ENCODE results near the gene SLC26A11.

Gene SLC26A11

GRCh38 chr17:80205811-80206210 lies 14.4 kb upstream of the SLC26A11 start:
- H3K18ac ChIP-seq (ENCODE audit: low read depth in 1 of 2, low read length in 2 of 2): no peak overlapping the region
- H3K4me3 ChIP-seq (ENCODE audit: insufficient read depth in 1 of 2, low read depth in 1 of 2, low read length in 2 of 2): no peak overlapping the region
- H4K8ac ChIP-seq (ENCODE audit: low read length): no peak overlapping the region
- no peak overlapping the region for H4K91ac ChIP-seq (ENCODE audit: low read length)
- no peak for DNase-seq
- H3K79me1 ChIP-seq (replicated peaks; ENCODE audit: low read length, poor library complexity, severe bottlenecking): no peaks in the 10 kb centered on the region
- H3K36me3 ChIP-seq (ENCODE audit: control insufficient read depth in 1 of 2, insufficient read depth in 2 of 2, low read depth in 1 of 2, low read length in 2 of 2): peaks cover 27 to 34% of the 10 kb centered on the region in 2 experiments
- H2BK12ac ChIP-seq (ENCODE audit: low read length in 2 of 2): no peak overlapping the region
- no peak overlapping the region for H3K4me2 ChIP-seq (ENCODE audit: low read length, poor library complexity, severe bottlenecking)
- no peaks in the 10 kb centered on the region for H3K9me3 ChIP-seq (ENCODE audit: control insufficient read depth, low read length)
- WGBS: 94% methylated on average over 13 of the region's 13 CpGs
- no peak overlapping the region for H2AK5ac ChIP-seq (ENCODE audit: low read length, severe bottlenecking)
- no peak overlapping the region for H2BK5ac ChIP-seq (ENCODE audit: low read depth, low read length, poor library complexity, severe bottlenecking)
- H3K14ac ChIP-seq (ENCODE audit: low read length in 2 of 2): no peak overlapping the region
- H2BK120ac ChIP-seq (ENCODE audit: low read depth, low read length): no peak overlapping the region
- no peak overlapping the region for H3K27ac ChIP-seq (ENCODE audit: low read length, poor library complexity, severe bottlenecking)
- H3K4ac ChIP-seq (ENCODE audit: low read depth in 1 of 2, low read length in 2 of 2): no peak overlapping the region
- no peak overlapping the region for H3K23ac ChIP-seq (ENCODE audit: low read length in 2 of 2)
- H2AFZ ChIP-seq (ENCODE audit: low read depth, low read length): no peak overlapping the region
- no peak overlapping the region for H3K9ac ChIP-seq (ENCODE audit: low read length)
- no peak overlapping the region for H2BK15ac ChIP-seq (ENCODE audit: low read depth, poor library complexity, severe bottlenecking)
- H3K27me3 ChIP-seq (ENCODE audit: control insufficient read depth in 1 of 2, insufficient read depth in 1 of 2, low read length in 2 of 2): no peaks in the 10 kb centered on the region
- peaks cover 4% of the 10 kb centered on the region for H3K4me1 ChIP-seq (ENCODE audit: control insufficient read depth, insufficient read depth, low read depth, low read length)

GRCh38 chr17:80208050-80208449 lies 12.2 kb upstream of the SLC26A11 start:
- Histone ChIP-seq H3K36me3 (ENCODE audit: control insufficient read depth in 1 of 2, insufficient read depth in 2 of 2, low read depth in 1 of 2, low read length in 2 of 2) (peaks cover 48 to 55% of the 10 kb centered on the region in 2 experiments), H3K27me3 (ENCODE audit: control insufficient read depth in 1 of 2, insufficient read depth in 1 of 2, low read length in 2 of 2) (no peaks in the 10 kb centered on the region), H3K18ac (ENCODE audit: low read depth in 1 of 2, low read length in 2 of 2) (no peak overlapping the region), H3K27ac (ENCODE audit: low read length, poor library complexity, severe bottlenecking) (no peak overlapping the region), H2BK120ac (ENCODE audit: low read depth, low read length) (no peak overlapping the region), H2BK15ac (ENCODE audit: low read depth, poor library complexity, severe bottlenecking) (no peak overlapping the region), H3K14ac (ENCODE audit: low read length in 2 of 2) (no peak overlapping the region), H4K91ac (ENCODE audit: low read length) (no peak overlapping the region), H2BK12ac (ENCODE audit: low read length in 2 of 2) (no peak overlapping the region), H4K8ac (ENCODE audit: low read length) (no peak overlapping the region), H2BK5ac (ENCODE audit: low read depth, low read length, poor library complexity, severe bottlenecking) (no peak overlapping the region), H3K9me3 (ENCODE audit: control insufficient read depth, low read length) (no peaks in the 10 kb centered on the region), H3K4ac (ENCODE audit: low read depth in 1 of 2, low read length in 2 of 2) (no peak overlapping the region), H3K4me3 (ENCODE audit: insufficient read depth in 1 of 2, low read depth in 1 of 2, low read length in 2 of 2) (no peak overlapping the region), H3K4me2 (ENCODE audit: low read length, poor library complexity, severe bottlenecking) (no peak overlapping the region), H3K4me1 (ENCODE audit: control insufficient read depth, insufficient read depth, low read depth, low read length) (peaks cover 4% of the 10 kb centered on the region), H2AFZ (ENCODE audit: low read depth, low read length) (no peak overlapping the region), H3K79me1 (replicated peaks; ENCODE audit: low read length, poor library complexity, severe bottlenecking) (no peaks in the 10 kb centered on the region), H3K23ac (ENCODE audit: low read length in 2 of 2) (no peak overlapping the region), H3K9ac (ENCODE audit: low read length) (no peak overlapping the region), H2AK5ac (ENCODE audit: low read length, severe bottlenecking) (no peak overlapping the region)
- DNase-seq: no peak
- 95% methylated on average over 16 of the region's 16 CpGs for WGBS

GRCh38 chr17:80209765-80210164 lies 10.5 kb upstream of the SLC26A11 start:
- Histone ChIP-seq H4K91ac (ENCODE audit: low read length) (no peak overlapping the region), H3K4me1 (ENCODE audit: control insufficient read depth, insufficient read depth, low read depth, low read length) (no peaks in the 10 kb centered on the region), H2AFZ (ENCODE audit: low read depth, low read length) (no peak overlapping the region), H3K79me1 (replicated peaks; ENCODE audit: low read length, poor library complexity, severe bottlenecking) (peaks cover 2% of the 10 kb centered on the region), H2AK5ac (ENCODE audit: low read length, severe bottlenecking) (no peak overlapping the region), H3K27ac (ENCODE audit: low read length, poor library complexity, severe bottlenecking) (no peak overlapping the region), H3K9me3 (ENCODE audit: control insufficient read depth, low read length) (no peaks in the 10 kb centered on the region), H3K36me3 (ENCODE audit: control insufficient read depth in 1 of 2, insufficient read depth in 2 of 2, low read depth in 1 of 2, low read length in 2 of 2) (peaks cover 65 to 72% of the 10 kb centered on the region in 2 experiments), H2BK15ac (ENCODE audit: low read depth, poor library complexity, severe bottlenecking) (no peak overlapping the region), H3K18ac (ENCODE audit: low read depth in 1 of 2, low read length in 2 of 2) (no peak overlapping the region), H3K9ac (ENCODE audit: low read length) (no peak overlapping the region), H3K14ac (ENCODE audit: low read length in 2 of 2) (no peak overlapping the region), H3K23ac (ENCODE audit: low read length in 2 of 2) (no peak overlapping the region), H2BK12ac (ENCODE audit: low read length in 2 of 2) (no peak overlapping the region), H4K8ac (ENCODE audit: low read length) (peak overlapping the region; percentile 13), H2BK120ac (ENCODE audit: low read depth, low read length) (no peak overlapping the region), H3K4ac (ENCODE audit: low read depth in 1 of 2, low read length in 2 of 2) (no peak overlapping the region), H3K4me2 (ENCODE audit: low read length, poor library complexity, severe bottlenecking) (no peak overlapping the region), H3K27me3 (ENCODE audit: control insufficient read depth in 1 of 2, insufficient read depth in 1 of 2, low read length in 2 of 2) (no peaks in the 10 kb centered on the region), H2BK5ac (ENCODE audit: low read depth, low read length, poor library complexity, severe bottlenecking) (no peak overlapping the region), H3K4me3 (ENCODE audit: insufficient read depth in 1 of 2, low read depth in 1 of 2, low read length in 2 of 2) (no peak overlapping the region)
- WGBS: 91% methylated on average over 12 of the region's 12 CpGs
- no peak for DNase-seq

- H3K36me3 ChIP-seq (ENCODE audit: control insufficient read depth in 1 of 2, insufficient read depth in 2 of 2, low read depth in 1 of 2, low read length in 2 of 2): peaks cover 70 to 77% of the 10 kb centered on the region in 2 experiments
- DNase-seq: no peak
- H2AFZ ChIP-seq (ENCODE audit: low read depth, low read length): no peak overlapping the region
- H2BK120ac ChIP-seq (ENCODE audit: low read depth, low read length): no peak overlapping the region
- H3K23ac ChIP-seq (ENCODE audit: low read length in 2 of 2): no peak overlapping the region
- H3K4me2 ChIP-seq (ENCODE audit: low read length, poor library complexity, severe bottlenecking): no peak overlapping the region
- WGBS: 96% methylated on average over 47 of the region's 47 CpGs
- H3K14ac ChIP-seq (ENCODE audit: low read length in 2 of 2): no peak overlapping the region
- H3K4me1 ChIP-seq (ENCODE audit: control insufficient read depth, insufficient read depth, low read depth, low read length): no peaks in the 10 kb centered on the region
- no peak overlapping the region for H4K8ac ChIP-seq (ENCODE audit: low read length)
- no peak overlapping the region for H2BK12ac ChIP-seq (ENCODE audit: low read length in 2 of 2)
- H3K27me3 ChIP-seq (ENCODE audit: control insufficient read depth in 1 of 2, insufficient read depth in 1 of 2, low read length in 2 of 2): no peaks in the 10 kb centered on the region
- no peak overlapping the region for H3K9ac ChIP-seq (ENCODE audit: low read length)
- H2BK15ac ChIP-seq (ENCODE audit: low read depth, poor library complexity, severe bottlenecking): no peak overlapping the region
- H3K4me3 ChIP-seq (ENCODE audit: insufficient read depth in 1 of 2, low read depth in 1 of 2, low read length in 2 of 2): no peak overlapping the region
- H3K4ac ChIP-seq (ENCODE audit: low read depth in 1 of 2, low read length in 2 of 2): no peak overlapping the region
- H2AK5ac ChIP-seq (ENCODE audit: low read length, severe bottlenecking): no peak overlapping the region
- H3K79me1 ChIP-seq (replicated peaks; ENCODE audit: low read length, poor library complexity, severe bottlenecking): peaks cover 4% of the 10 kb centered on the region
- no peak overlapping the region for H2BK5ac ChIP-seq (ENCODE audit: low read depth, low read length, poor library complexity, severe bottlenecking)
- no peaks in the 10 kb centered on the region for H3K9me3 ChIP-seq (ENCODE audit: control insufficient read depth, low read length)
- H3K27ac ChIP-seq (ENCODE audit: low read length, poor library complexity, severe bottlenecking): no peak overlapping the region
- no peak overlapping the region for H4K91ac ChIP-seq (ENCODE audit: low read length)
- no peak overlapping the region for H3K18ac ChIP-seq (ENCODE audit: low read depth in 1 of 2, low read length in 2 of 2)
Measured at GRCh38 chr17:80210348-80211108, 9.7 kb upstream of the SLC26A11 start.
